Measurements from ENCODE around the gene NYNRIN.

NYNRIN gene

DNA sequence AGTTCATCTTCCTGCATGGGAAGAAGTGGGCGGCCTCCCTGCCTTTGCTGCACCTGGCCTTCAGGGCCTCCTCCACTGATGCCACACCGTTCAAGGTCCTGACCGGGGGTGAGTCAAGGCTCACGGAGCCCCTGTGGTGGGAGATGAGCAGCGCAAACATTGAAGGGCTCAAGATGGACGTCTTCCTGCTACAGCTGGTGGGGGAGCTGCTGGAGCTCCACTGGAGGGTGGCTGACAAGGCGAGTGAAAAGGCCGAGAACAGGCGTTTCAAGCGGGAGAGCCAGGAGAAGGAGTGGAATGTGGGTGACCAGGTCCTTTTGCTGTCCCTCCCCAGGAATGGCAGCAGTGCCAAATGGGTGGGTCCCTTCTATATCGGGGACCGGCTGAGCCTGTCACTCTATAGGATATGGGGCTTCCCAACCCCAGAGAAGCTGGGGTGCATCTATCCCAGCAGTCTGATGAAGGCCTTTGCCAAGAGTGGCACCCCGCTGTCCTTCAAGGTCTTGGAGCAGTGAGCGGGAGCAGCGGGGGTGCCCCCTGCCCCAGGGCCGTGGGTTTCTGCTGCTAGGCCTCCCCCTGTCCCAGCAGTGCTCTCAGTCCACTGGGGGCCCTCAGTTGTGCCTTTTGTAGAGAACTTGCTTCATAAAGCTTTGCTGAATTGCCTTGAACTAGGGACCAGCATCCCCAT is 18.3 kb downstream of the NYNRIN start:
- no peak for DNase-seq

GRCh38 chr14:24417832-24418491 is 19.2 kb downstream of the NYNRIN start:
- no peak for DNase-seq

DNA sequence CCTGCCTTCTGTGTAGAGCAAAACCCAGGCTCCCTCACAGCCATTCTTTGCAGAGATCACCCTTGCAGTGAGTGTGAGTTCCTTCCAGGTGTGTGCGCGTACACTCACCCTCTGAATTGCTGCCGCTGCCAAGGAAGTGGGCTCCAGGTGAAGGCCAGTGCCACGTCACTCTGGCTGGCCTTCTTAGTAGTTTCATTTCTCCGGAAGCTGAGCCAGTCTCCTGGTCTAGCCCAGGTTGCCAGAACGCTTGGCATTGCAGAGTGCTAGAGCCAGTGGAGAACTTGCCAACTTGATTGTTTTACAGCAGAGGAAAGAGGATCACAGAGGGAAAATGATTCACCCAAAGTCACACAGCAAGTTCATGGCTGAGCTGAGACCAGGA is 19.7 kb downstream of the NYNRIN start:
- DNase-seq = no peak

DNA sequence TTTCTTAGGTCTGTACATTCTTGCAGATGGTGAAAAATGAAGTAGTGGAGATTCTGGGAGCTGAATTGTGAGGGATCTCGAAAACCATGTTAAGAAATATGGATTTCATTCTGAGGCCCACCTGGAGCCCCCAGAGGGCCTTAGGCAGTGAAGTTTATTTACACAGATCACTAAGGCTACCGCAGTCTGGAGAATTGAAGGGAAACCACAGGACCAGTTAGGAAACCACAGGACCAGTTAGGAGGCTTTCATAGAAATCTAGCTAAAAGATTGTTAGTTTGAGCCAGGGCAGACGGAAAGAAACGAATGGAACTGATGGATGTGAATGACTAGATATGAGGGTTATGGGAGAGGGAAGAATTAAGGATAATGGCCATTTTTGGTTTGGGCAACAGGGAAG is 23.5 kb downstream of the NYNRIN start:
- no peak for DNase-seq

DNA sequence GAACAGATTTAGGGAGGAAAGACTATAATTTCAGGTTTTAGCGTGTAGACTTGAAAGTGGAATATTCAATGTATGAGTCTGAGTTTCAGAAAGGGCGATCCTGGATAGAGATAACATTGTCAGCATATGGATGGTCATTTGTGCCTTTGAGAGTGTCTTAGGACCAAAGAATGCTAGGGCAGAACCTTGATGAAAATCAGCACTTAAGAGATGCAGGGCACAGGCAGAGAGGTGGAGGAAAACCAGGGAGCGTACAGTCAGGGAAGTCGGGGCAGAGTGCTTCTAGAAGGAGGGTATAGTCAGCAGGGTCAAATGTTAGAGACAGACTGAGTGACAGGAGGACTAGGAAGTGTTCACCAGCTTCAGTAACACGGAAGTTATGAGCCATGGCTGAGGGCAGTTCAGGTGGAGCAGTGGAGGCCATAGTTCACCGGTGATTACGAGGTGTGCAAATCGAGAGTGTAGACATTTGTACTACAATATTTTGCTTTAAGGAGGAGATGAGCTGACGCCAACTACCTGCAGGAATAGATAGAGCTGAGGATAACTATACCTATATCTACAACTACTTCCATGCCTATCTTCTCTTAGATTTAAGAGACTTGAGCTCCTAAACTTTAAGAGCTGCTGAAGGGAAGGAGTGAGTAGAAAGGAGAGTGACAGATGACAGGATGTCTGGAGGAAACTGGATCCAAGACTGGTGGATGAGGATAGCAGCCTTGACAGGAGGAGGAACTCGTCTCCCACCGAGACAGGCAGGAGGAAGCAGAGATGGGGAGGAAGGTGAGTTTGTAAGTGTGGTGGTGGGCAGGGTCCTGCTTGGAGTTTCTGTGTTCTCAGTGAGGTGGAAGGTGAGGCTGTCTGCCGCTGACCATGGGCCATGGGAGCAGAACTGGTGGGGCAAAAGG is 24.1 kb downstream of the NYNRIN start:
- DNase-seq = no peak

DNA sequence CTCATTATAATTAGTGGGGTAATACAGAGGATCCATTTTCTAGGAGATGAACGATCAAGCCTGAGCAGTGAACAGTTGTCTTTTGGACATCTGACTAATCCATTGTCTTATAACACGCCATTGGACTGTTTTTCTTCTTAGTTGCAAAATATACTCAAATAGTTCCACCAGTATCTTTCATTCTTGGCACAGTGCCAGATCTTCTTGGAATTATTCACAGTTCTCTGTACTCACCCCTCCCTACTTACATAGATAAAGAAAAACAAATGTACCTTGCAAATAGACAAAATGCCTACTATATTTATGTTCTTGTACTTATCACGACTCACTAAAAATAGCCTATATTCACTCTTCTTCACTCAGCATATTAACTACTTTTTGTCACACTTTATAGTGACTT is 26.9 kb downstream of the NYNRIN start:
- peak; percentile 23 for DNase-seq

- no peak for DNase-seq
These were observed 27.5 kb downstream of the NYNRIN start for GRCh38 chr14:24426150-24426911.

DNA sequence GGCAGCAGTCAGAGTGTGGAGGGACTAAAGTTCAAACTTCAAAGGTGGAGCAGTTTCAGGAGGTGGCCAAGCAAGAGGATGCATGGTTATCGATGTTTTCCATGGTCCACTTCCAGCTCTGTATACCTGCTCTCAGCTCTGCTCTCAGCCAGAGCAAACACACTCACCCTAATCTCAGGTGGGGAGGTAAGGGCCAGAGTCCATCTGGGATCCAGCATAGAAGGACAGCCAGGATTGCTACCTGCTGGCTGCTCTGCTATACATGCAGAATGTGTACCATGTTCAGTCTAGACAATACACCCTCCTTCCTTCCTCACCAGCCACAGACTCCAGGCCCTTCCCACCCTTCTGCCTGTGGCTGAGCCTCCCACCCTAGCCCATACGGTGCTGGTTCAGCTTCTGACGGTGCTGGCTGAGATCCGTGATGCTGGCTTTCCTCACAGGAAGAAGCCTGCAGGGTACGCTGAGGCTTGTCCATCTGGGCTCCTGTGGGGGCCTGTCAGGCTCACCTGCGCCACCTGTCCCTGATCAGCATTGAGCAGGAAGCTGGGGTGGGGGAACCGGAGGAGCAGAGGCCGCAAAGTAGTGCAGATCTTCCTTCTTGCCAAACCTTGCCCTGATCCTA is 28.2 kb downstream of the NYNRIN start:
- peak; percentile 41 for DNase-seq

GRCh38 chr14:24427537-24428508 is 29.0 kb downstream of the NYNRIN start:
- DNase-seq = no peak

DNA sequence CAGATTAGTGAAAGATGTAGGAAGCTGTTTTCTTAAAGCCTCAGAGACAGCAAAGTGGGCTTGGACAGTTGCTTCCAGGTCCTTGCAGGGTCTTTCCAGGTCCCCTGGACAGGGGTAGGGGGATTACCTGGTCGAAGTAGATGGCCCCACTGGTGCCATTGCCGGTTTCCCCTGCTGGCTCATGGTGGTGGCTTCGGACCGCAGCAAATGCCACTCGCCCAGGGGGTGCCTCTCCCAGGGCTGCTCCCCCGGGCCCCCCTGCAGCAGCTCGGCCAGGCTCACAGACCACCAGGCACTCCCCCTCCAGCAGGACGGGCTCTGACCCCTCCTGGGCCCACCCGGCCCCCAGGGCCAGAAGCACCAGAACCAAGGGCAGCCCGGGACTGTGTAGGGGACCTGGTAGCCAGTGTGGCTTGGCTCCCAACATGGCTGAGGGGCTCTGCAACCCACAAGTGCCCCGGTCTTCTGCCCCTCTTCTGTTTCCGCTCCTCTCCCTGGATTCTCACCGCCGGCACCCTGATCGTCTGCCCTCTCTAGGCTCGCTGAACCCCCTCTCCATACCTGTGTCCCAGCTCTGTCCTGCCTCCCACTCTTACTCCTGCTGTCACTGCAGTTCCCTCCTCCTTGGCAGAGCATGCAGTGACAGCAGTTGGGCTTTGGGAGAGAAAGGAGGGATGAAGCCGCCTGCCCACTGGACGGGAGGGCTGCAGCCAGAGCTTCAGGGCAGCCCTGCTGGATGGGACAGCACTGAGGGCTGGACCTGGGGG is 30.0 kb downstream of the NYNRIN start:
- DNase-seq = no peak

- DNase-seq = peak; percentile 84
These were observed 30.8 kb downstream of the NYNRIN start, which contains the start of the genes CBLN3 and KHNYN for GRCh38 chr14:24429395-24430142. Gene CBLN3, minus strand, starts transcription at chr14:24429668. Its CDS starts 614 bp downstream, at chr14:24429054. Gene KHNYN, plus strand, starts transcription at chr14:24429954. Its CDS starts 777 bp downstream, at chr14:24430731.

- peak; percentile 73 for DNase-seq
These were observed 31.4 kb downstream of the NYNRIN start for GRCh38 chr14:24430143-24430681.

DNA sequence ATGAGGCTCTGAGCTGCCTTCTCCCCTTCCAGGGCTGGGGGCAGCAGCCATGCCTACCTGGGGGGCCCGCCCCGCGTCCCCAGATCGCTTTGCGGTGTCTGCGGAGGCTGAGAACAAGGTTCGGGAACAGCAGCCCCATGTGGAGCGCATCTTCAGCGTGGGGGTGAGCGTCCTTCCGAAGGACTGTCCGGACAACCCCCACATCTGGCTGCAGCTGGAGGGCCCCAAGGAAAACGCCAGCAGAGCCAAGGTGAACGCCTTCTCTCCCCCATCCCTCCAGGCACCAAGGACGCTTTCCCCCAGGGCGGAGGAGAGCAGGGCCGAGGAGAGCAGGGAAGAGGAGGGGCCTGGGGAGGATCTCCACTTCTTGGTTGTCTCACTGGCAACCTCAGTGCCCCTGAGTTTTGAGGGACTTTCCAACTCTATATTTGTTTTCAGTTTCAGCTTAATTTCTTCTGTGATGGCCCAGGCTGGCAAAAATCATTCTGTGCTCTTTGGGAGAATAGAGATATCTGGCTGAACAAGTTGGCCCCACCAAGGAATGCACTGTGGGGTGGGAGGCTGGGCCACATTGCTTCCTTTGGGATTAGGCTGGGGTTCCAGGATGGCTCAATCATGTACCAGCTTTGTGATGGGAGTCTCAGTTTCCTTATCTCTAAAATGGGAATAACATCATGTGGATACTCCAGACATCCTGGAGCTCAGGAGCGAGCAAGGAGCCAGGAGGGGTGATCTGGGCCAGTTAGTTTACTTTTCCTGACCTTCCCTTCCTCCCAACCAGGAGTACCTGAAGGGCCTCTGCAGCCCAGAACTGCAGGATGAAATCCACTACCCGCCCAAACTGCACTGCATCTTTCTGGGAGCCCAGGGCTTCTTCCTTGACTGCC is 32.1 kb downstream of the NYNRIN start:
- peak; percentile 10 for DNase-seq

DNA sequence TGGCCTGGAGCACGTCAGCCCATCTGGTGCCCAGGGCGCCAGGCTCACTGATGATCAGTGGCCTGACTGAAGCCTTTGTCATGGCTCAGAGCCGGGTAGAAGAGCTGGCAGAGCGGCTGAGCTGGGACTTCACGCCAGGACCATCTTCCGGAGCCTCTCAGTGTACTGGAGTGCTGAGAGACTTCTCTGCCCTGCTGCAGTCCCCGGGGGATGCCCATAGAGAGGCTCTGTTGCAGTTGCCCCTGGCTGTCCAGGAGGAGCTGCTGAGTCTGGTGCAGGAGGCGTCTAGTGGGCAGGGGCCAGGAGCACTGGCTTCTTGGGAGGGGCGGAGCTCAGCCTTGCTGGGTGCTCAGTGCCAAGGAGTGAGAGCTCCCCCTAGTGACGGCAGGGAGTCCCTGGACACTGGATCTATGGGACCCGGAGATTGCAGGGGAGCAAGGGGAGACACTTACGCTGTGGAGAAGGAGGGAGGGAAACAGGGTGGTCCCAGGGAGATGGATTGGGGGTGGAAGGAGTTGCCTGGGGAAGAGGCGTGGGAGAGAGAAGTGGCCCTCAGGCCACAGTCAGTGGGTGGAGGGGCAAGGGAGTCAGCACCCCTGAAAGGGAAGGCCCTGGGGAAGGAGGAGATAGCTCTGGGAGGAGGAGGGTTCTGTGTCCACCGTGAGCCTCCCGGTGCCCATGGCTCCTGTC is 32.9 kb downstream of the NYNRIN start:
- peak; percentile 83 for DNase-seq

- no peak for DNase-seq
These were observed 33.7 kb downstream of the NYNRIN start for GRCh38 chr14:24432259-24433131.

- DNase-seq = no peak
These were observed 35.2 kb downstream of the NYNRIN start for GRCh38 chr14:24434036-24434435.
